CD4-positive, alpha-beta T cell treated with Interleukin-2 at 100 ng/mL for 4 hours (primary cell): Measurements from ENCODE around the gene FMO2.
"Not testable (repeated sequence)": the region's sequence is repeated elsewhere in the genome, so short reads cannot be mapped to it uniquely, and the experiment has no call there.

Experiments used
- DNase-seq: peaks from one replicate; pipeline ENCODE4 v3.0.0-alpha.2; 2020; ENCODE audit warnings: low spot score

The FMO2 gene

DNA sequence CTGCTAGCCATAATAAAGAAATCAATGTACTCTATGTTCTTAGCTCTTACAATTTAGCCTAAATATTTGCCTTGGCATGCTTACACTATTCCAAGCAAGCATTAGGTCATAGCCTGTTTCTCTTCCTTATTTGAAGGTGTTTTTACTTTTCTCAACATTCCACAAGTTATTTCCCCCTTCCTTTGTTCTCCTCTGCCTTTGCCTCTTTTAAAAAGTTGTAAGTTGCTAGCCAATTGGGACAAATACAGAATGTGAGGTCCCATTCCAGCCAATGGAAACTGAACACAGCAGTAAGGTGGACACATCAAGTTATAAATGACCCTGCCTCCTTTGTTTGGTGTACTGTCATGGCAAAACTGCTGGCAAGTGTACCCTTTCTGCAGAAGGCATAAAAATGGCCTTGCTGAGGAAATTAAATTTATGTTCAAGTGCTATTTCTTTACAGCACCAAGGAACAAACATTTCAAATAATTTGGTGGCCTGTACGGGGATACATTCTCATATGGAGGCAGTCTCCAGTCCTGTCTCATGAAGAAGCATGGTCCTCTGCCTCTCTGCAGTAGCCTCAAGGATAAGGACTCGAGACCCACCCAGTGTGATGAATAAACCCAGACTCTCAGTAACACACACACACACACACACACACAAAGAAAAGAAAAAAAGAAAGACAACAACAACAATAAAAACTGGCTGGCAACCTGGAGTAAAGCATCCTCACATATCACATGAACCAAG, 34.4 kb downstream of the FMO2 start:
- no peak for DNase-seq

DNA sequence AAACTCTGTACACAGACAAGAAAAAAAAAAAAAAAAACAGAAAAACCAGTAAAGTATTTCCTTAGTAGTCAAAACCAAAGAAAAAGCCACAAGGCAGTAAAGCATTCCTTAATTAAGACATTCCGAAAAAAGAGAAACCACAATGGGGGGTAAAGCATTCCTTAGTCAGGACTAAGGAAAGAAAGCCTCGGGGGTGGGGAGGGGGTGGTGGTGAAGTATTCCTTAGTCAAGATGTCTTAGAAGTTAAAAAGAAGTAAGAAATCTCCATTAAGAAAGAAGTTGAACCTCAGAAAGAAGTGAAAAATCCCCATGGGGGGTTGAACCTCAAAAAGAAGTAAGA, 35.0 kb downstream of the FMO2 start:
- no peak for DNase-seq

- no peak for DNase-seq
Observed at GRCh38 chr1:171220581-171221054, 35.5 kb downstream of the FMO2 start.

- no peak for DNase-seq
Observed at GRCh38 chr1:171221665-171222591, 36.8 kb downstream of the FMO2 start.

GRCh38 chr1:171222936-171223335, 37.8 kb downstream of the FMO2 start:
- no peak for DNase-seq

DNA sequence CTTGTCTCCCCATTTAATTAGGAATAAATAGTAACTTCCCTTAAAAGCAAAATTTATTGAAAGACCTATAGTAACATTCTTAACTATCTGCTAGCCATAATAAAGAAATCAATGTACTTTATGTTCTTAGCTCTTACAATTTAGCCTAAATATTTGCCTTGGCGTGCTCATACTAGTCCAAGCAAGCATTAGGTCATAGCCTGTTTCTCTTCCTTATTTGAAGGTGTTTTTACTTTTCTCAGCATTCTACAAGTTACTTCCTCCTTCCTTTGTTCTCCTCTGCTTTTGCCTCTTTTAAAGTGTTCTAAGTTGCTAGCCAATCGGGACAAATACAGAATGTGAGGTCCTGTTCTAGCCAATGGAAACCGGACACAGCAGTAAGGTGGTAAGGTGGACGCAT, 39.2 kb downstream of the FMO2 start:
- DNase-seq = not testable (repeated sequence)

GRCh38 chr1:171226747-171227370, 41.8 kb downstream of the FMO2 start:
- DNase-seq = peak; percentile 22

- DNase-seq = no peak
Observed at GRCh38 chr1:171231326-171231725, 46.2 kb downstream of the FMO2 start.

DNA sequence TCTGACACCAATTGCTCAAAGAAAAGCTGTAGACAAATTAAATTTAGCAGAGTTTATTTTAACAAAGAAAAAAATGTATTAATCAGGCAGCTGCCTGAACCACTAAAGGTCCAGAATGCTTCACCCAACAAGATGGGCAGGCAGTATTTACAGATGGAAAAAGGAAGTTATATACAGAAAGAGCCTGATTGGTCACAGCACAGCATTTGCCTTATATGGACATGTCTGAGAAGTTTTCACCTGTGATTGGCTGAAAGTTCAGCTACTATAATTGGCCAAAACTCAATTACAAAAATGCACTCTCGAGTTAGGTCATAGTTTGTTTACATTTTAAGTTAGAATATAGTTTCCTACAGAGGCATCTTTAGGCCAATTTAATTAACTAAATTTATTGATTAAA, 48.1 kb downstream of the FMO2 start:
- DNase-seq = no peak

- DNase-seq = not testable (repeated sequence)
Observed at GRCh38 chr1:171236231-171236630, 51.1 kb downstream of the FMO2 start.

DNA sequence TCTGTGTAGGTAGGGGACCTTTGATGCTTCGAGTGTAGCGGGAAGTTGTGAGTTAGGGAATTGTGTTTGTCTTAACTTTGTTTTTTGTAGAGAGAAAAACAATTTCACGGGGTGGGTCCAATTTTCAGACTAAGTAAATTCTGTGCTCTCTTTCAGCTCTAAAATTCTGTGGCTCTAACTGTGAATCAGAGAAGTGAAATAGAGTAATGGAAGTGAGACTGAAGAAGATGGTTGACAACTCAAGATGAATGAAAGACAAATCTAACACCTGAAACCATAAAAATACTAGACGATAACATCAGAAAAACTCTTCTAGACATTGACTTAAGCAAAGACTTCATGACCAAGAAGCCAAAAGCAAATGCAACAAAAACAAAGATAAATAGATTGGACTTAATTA, 58.8 kb downstream of the FMO2 start:
- DNase-seq = no peak

DNA sequence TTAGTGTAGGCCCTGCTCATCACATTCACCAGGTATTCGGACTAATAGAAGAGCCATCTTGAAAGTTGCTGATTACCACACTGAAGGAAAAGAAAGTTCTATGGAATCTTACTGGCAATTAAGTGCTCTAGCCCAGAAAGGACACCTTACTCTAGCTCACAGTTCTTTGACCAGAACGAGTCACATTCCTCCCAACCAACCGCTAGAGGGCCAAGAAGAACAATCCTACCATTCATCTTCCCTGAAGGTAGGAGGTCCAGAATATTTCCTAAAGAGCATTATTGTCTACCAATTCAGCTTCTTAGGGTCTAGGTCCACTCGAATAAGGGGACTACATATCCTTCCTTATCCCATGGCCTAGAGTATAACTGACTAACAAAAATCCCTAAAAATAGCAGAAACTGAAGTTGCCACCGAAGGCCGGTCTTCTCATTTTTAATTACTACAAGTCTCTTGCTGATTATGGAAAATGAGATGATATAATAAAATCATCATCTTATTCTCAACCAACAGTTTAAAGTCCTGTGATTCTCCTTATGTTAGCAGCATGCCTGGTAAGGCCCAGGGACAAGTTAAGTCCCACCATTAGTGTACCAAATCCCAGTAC, 60.5 kb downstream of the FMO2 start:
- peak; percentile 33 for DNase-seq

GRCh38 chr1:171247501-171247900, 62.4 kb downstream of the FMO2 start:
- DNase-seq = no peak

GRCh38 chr1:171248302-171248701, 63.2 kb downstream of the FMO2 start, which contains the start of gene FMO1:
Gene FMO1 (plus strand): TSS chr1:171248494. CDS start chr1:171258088, 9,594 bp downstream.
- no peak for DNase-seq

DNA sequence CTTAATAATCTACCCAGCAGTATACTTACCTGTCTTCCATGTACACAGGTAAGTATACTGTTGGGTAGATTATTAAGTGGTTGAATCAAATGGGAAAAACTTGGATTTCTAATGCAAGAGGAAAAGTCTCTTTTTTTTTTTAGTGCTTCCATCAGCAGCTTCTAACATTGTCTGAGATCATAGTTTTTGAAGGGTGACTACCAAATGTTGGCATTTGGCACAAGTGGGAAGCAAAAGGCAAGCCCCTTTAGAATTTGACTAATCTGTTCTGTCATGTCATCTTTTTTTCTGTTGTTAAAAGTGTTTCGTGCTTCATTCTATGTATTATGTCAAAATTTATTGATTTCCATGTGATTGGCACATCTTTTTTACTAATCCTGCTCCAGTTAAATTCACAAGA, 63.7 kb downstream of the FMO2 start:
- no peak for DNase-seq

GRCh38 chr1:171250263-171250662, 65.2 kb downstream of the FMO2 start:
- DNase-seq = no peak

DNA sequence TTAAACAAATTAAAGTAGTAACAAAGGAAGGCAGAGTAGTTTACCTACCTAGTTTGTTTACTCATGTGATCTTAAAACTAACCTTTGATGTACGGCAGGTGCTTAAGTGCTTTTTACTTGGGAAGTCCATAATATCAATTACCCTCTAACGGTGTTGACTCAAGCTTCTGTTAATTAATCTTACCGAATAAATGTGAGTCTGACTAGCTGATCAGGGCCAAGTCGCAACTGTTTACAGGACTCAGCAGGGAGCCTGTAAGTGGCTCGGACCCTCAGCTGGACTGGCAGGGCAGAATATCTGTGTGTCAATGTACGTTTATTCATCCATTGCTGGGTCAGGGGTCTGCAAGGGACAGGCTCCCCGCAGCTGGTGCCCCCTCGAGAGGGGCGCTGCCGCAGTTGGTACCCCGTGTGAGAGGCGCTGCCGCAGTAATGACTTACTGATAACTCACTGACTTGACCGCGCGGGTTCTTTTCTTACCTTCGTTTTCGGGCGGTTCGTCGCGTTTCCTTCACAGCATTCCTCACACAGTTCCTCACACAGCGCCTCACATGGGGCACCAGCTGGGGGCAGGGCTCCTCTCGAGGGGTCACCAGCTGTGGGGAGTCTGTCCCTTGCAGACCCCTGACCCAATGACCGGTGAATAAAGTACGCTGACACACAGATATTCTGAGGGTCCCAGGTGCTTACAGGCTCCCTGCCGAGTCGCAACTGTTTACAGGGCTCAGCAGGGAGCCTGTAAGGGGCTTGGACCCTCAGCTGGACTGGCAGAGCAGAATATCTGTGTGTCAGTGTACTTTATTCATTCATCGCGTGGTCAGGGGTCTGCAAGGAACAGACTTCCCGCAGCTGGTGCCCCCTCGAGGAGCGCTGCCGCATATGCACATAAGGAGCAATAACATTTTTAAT, 66.2 kb downstream of the FMO2 start:
- no peak for DNase-seq

- no peak for DNase-seq
Observed at GRCh38 chr1:171251952-171252300, 66.8 kb downstream of the FMO2 start.

- DNase-seq = no peak
Observed at GRCh38 chr1:171252482-171252881, 67.4 kb downstream of the FMO2 start.

DNA sequence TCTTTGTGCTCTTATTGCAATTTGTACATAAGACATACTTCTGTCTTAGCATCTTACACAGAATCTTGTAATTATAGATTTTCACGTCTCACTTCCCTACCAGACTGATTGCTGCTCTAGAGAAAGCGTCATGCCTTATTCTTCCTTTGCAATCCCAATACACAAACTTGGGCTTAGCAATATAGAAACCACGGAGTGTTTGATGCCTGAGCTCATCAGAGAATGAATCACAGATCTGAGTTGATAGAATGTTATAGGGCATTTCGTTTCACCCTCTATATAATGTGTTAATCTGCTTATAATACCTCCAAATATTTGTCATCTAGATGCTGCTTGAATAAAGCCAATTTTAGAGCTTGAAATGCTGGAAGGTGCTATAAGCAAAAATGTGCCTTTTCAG, 69.8 kb downstream of the FMO2 start:
- DNase-seq = no peak

DNA sequence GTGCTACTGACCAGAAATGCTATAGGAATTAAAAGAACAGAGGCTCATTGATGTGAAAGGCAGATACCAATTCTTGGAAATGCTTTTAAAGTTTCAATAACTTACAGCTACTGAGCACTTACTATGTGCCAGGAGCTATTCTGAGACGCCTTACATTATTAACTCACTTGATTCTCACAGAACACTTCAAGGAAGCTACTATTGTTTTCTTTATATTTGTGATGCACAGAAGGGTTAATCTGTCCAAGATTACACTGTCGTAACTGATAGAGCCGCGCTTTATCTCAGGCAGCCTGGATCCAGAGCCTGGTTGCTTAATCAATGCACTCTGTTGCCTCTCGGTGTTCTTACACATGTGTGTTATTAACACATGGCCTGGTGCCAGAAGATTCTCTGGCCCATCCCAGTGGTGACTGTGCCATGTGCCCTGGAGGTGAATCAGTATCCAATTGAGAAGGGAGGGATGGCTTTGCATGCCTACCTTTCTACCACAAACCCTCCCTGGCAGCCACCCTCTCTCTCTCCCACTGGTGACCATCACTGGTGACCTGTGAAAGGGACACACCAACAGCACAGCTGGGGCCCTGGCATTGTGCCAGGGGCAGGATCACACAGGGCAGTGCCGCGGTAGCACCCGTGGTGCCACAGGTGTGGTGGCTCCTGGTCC, 72.0 kb downstream of the FMO2 start:
- DNase-seq = no peak
